GM13976 (cell line): ENCODE results near the gene SELPLG.
A peak's percentile ranks its signal among the peaks of the same experiment; 100 is the strongest.

Experiments used
- DNase-seq: peaks from one replicate; pipeline ENCODE4 v3.0.0; 2012; ENCODE audit warnings: low spot score
- CTCF ChIP-seq: IDR thresholded peaks from 2 replicates; pipeline ENCODE4 v1.5.1; 2012; ENCODE audit warnings: borderline replicate concordance, mild to moderate bottlenecking; ENCODE audit not compliant: insufficient read depth; ENCODE audit errors: extremely low read depth, missing control alignments, control extremely low read depth
- in situ Hi-C: fragments of 300-500 bp; cut with MboI; formaldehyde crosslinking; loops from one replicate; pipeline ENCODE4 v1.12.0; 2022; ENCODE audit warnings: low sequenced_read_pairs, mixed read lengths, inconsistent platforms; ENCODE audit not compliant: unreplicated experiment

Gene SELPLG

GRCh38 chr12:108583991-108584390, 49.7 kb downstream of the SELPLG start:
- no peak for TF ChIP-seq CTCF
- peak; percentile 18 for DNase-seq
- in situ Hi-C loops, result no loop called here

- peak; percentile 25 for DNase-seq
- in situ Hi-C loops, result no loop called here
- TF ChIP-seq CTCF, result no peak
Measured at GRCh38 chr12:108582978-108583770, 50.5 kb downstream of the SELPLG start.

GRCh38 chr12:108582509-108582908, 51.2 kb downstream of the SELPLG start:
- in situ Hi-C loops, result no loop called here
- TF ChIP-seq CTCF, result no peak
- peak; percentile 22 for DNase-seq

- in situ Hi-C loops, result no loop called here
- no peak for TF ChIP-seq CTCF
- DNase-seq, result peak; percentile 18
Measured at GRCh38 chr12:108581311-108582227, 52.1 kb downstream of the SELPLG start.

- TF ChIP-seq CTCF, result no peak
- DNase-seq, result peak; percentile 18
- in situ Hi-C loops, result no loop called here
Measured at GRCh38 chr12:108580531-108580930, 53.2 kb downstream of the SELPLG start.

- TF ChIP-seq CTCF, result no peak
- DNase-seq, result no peak
- in situ Hi-C loops, result no loop called here
Measured at GRCh38 chr12:108578813-108579212, 54.9 kb downstream of the SELPLG start.
